H1 (cell line): ENCODE measurements around the gene TEX22. TPM values are rescaled to one million over a fixed set of nuclear protein-coding genes. Genes with fewer than 3 reads are reported as not detected.

Experiments used
- EZH2 ChIP-seq: fragments of 200-600 bp; sonication (generic); IDR thresholded peaks from 2 replicates; pipeline ENCODE4 v1.7.1; 2012; ENCODE audit warnings: low read depth, mild to moderate bottlenecking, moderate library complexity, low read length, inconsistent platforms; ENCODE audit not compliant: severe bottlenecking
- FOSL1 ChIP-seq: IDR thresholded peaks from 2 replicates; pipeline ENCODE4 v1.6.1; 2011; ENCODE audit warnings: mild to moderate bottlenecking, low read depth, low read length, moderate library complexity; ENCODE audit not compliant: insufficient read depth
- JUN ChIP-seq: IDR thresholded peaks from 2 replicates; pipeline ENCODE4 v1.6.1; 2011; ENCODE audit warnings: low read depth, mild to moderate bottlenecking, improper control_type of control experiment, low read length
- JUND ChIP-seq: IDR thresholded peaks from 2 replicates; pipeline ENCODE4 v1.6.1; 2011; ENCODE audit warnings: mild to moderate bottlenecking, improper control_type of control experiment, low read length
- PHF8 ChIP-seq: fragments of 200-600 bp; sonication (generic); conservative IDR thresholded peaks from 2 replicates; pipeline ENCODE4 v1.7.1; 2012; ENCODE audit warnings: low read depth, mild to moderate bottlenecking, inconsistent platforms, low read length, moderate library complexity
- SP1 ChIP-seq: IDR thresholded peaks from 2 replicates; pipeline ENCODE4 v1.6.1; 2011; ENCODE audit warnings: low read depth, low read length
- SP4 ChIP-seq: IDR thresholded peaks from 2 replicates; pipeline ENCODE4 v1.6.1; 2012; ENCODE audit warnings: low read length, inconsistent platforms
- polyA plus RNA-seq, 7 experiments: library from polyadenylated mRNA; depleted of rRNA in 3 of 7; stranded (reverse) in 5 of 7; unstranded in 2 of 7; fragments of >200 nt in 5 of 7; fragments of 200-250 nt in 2 of 7; gene quantifications; 1 replicate in 5 of 7; 2 replicates in 1 of 7; 4 replicates in 1 of 7; pipeline versions ENCODE4 v1.2.1 to v1.2.3, GENCODE V29; 2011 to 2013; ENCODE audit warnings: missing spikeins in 2 of 7, mixed read lengths in 2 of 7
- total RNA-seq: library from RNA; stranded (reverse); fragmentation: NEBNext Ultra II Directional; extraction: Animal tissue kit (Norgen Biotek cat#: 25700); gene quantifications from 2 replicates; pipeline ENCODE4 v1.2.1, GENCODE V29; 2021
- TF ChIP-seq, protein P1 (sequence below): IDR thresholded peaks from 2 replicates; pipeline ENCODE4 v1.6.1; 2012; ENCODE audit warnings: low read length, inconsistent platforms

Gene TEX22
- total and polyA plus RNA-seq, 2 of the 8 experiments (the other 6 are each of a cell fraction or from before 2014, with no cell fraction given), result 0.24 to 0.39 TPM

DNA sequence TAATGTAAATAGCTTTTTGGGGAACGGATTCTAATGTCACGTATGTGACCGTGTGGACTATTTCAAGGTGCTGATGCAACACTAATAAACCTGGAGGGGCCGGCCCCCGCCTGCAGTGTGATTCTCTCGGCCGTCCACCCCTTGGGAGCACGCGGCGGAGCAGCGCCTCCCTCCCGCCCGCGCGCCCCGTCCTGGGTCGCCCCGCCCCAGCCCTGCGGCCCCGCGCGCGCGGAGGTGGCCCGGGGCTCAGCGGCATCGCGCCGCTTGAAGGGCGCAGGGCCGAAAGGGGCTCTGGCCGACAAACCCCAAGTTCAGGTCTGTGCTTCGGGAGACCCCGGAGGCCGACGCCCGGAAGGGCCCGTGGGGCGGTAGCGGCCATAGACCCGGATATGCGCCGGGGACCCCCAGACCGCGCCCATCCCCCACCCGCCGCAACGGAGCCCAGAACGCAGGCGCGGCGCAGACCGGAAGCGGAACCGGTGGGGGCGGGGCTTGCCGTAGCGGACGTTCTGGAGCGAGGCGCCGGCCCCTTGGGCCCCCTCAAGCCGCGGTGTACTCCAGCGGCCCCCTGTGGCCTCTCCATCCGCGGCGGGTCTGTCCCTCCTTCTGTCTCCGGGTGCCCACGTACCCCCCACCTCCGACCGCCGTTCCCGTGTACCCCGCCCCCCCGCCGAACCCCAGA is at the start of gene TEX22 (continued):
- TF ChIP-seq FOSL1, result no peak
- no peak for TF ChIP-seq JUN
- TF ChIP-seq SP1, result 0 out of 2 replicates have a peak, but pooled peaks have one; percentile 36
- TF ChIP-seq, protein P1, sequence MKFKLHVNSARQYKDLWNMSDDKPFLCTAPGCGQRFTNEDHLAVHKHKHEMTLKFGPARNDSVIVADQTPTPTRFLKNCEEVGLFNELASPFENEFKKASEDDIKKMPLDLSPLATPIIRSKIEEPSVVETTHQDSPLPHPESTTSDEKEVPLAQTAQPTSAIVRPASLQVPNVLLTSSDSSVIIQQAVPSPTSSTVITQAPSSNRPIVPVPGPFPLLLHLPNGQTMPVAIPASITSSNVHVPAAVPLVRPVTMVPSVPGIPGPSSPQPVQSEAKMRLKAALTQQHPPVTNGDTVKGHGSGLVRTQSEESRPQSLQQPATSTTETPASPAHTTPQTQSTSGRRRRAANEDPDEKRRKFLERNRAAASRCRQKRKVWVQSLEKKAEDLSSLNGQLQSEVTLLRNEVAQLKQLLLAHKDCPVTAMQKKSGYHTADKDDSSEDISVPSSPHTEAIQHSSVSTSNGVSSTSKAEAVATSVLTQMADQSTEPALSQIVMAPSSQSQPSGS, result no peak
- TF ChIP-seq PHF8, result peak; percentile 73
- TF ChIP-seq EZH2, result no peak
- no peak for TF ChIP-seq JUND
- no peak for TF ChIP-seq SP4
